KMS-11 (cell line): Measurements from ENCODE around the gene TPRX2.
"Not testable (repeated sequence)": the region's sequence is repeated elsewhere in the genome, so short reads cannot be mapped to it uniquely, and the experiment has no call there.

ENCODE experiments used
- H2AFZ ChIP-seq: fragments of 200-600 bp; sonication (generic); 2 replicates; pipeline ENCODE4 v1.6.1; 2016; ENCODE audit warnings: antibody characterized with exemption, mixed run types, low read depth
- H3K27ac ChIP-seq: fragments of 200-600 bp; sonication (generic); 2 replicates; pipeline ENCODE4 v1.6.1; 2016; ENCODE audit warnings: mild to moderate bottlenecking, mixed run types
- H3K27me3 ChIP-seq: fragments of 200-600 bp; sonication (generic); 2 replicates; pipeline ENCODE4 v1.6.1; 2017; ENCODE audit warnings: mild to moderate bottlenecking, low read depth, mixed run types, moderate library complexity; ENCODE audit not compliant: insufficient read depth
- H3K36me3 ChIP-seq: fragments of 200-600 bp; sonication (generic); 2 replicates; pipeline ENCODE4 v1.6.1; 2017; ENCODE audit warnings: mild to moderate bottlenecking, mixed run types; ENCODE audit not compliant: insufficient read depth
- H3K4me1 ChIP-seq: fragments of 200-600 bp; sonication (generic); 2 replicates; pipeline ENCODE4 v1.6.1; 2016; ENCODE audit warnings: mild to moderate bottlenecking, low read depth, mixed run types; ENCODE audit not compliant: poor library complexity, severe bottlenecking
- H3K4me2 ChIP-seq: fragments of 200-600 bp; sonication (generic); 2 replicates; pipeline ENCODE4 v1.7.0; 2016; ENCODE audit warnings: mild to moderate bottlenecking, mixed run types
- H3K4me3 ChIP-seq: fragments of 200-600 bp; sonication (generic); IDR thresholded peaks from 2 replicates; pipeline ENCODE4 v1.6.1; 2017; ENCODE audit warnings: low read depth, low read length, mixed read lengths; ENCODE audit not compliant: insufficient read depth
- H3K79me2 ChIP-seq: fragments of 200-600 bp; sonication (generic); 2 replicates; pipeline ENCODE4 v1.6.1; 2016; ENCODE audit warnings: low read depth, mixed run types; ENCODE audit not compliant: insufficient read depth
- H3K9ac ChIP-seq: fragments of 200-600 bp; sonication (generic); 2 replicates; pipeline ENCODE4 v1.6.1; 2016; ENCODE audit warnings: mild to moderate bottlenecking, mixed run types
- H4K20me1 ChIP-seq: fragments of 200-600 bp; sonication (generic); 2 replicates; pipeline ENCODE4 v1.6.1; 2016; ENCODE audit warnings: mild to moderate bottlenecking, mixed run types; ENCODE audit not compliant: insufficient read depth
- TF ChIP-seq, protein P1 (sequence below): fragments of 200-600 bp; sonication (generic); conservative IDR thresholded peaks from 2 replicates; pipeline ENCODE4 v1.6.1; 2017; ENCODE audit warnings: low read depth, mild to moderate bottlenecking, antibody characterized with exemption, low read length, moderate library complexity, mixed read lengths

Gene TPRX2

DNA sequence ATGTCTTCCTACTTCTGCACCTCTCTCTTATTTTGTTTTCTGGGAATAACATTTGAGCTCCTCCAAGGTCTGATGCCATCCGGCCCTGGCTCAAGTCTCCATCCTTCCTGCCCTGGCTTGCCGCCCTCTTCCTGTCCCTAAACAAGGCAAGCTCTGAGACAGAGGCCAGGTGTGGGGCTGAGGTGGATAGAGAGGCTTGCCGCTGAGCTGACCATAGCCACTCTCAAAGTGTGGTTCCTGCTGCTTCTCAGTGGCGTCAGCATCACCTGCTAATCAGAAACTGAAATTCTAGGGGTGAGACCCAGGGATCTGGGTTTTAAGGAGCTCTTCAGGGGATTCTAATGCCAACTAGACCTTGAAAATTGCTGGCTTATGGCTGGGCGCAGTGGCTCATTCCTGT, 6.0 kb upstream of the TPRX2 start:
- TF ChIP-seq, protein P1, sequence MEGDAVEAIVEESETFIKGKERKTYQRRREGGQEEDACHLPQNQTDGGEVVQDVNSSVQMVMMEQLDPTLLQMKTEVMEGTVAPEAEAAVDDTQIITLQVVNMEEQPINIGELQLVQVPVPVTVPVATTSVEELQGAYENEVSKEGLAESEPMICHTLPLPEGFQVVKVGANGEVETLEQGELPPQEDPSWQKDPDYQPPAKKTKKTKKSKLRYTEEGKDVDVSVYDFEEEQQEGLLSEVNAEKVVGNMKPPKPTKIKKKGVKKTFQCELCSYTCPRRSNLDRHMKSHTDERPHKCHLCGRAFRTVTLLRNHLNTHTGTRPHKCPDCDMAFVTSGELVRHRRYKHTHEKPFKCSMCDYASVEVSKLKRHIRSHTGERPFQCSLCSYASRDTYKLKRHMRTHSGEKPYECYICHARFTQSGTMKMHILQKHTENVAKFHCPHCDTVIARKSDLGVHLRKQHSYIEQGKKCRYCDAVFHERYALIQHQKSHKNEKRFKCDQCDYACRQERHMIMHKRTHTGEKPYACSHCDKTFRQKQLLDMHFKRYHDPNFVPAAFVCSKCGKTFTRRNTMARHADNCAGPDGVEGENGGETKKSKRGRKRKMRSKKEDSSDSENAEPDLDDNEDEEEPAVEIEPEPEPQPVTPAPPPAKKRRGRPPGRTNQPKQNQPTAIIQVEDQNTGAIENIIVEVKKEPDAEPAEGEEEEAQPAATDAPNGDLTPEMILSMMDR: no peak
- Histone ChIP-seq H3K36me3 (no peaks in the 10 kb centered on the region), H3K4me2 (no peak overlapping the region), H3K27me3 (peaks cover 95% of the 10 kb centered on the region), H2AFZ (no peak overlapping the region), H3K79me2 (no peaks in the 10 kb centered on the region), H4K20me1 (no peaks in the 10 kb centered on the region), H3K4me3 (no peak overlapping the region), H3K9ac (no peak overlapping the region), H3K27ac (no peak overlapping the region), H3K4me1 (peaks cover 9% of the 10 kb centered on the region)

GRCh38 chr19:47854459-47854858, 4.6 kb upstream of the TPRX2 start:
- H3K9ac ChIP-seq: no peak overlapping the region
- H3K27me3 ChIP-seq: peaks cover 92% of the 10 kb centered on the region
- H4K20me1 ChIP-seq: no peaks in the 10 kb centered on the region
- TF ChIP-seq, protein P1: no peak
- H3K36me3 ChIP-seq: no peaks in the 10 kb centered on the region
- no peak overlapping the region for H3K27ac ChIP-seq
- no peaks in the 10 kb centered on the region for H3K79me2 ChIP-seq
- no peak overlapping the region for H3K4me2 ChIP-seq
- no peak overlapping the region for H2AFZ ChIP-seq
- no peak overlapping the region for H3K4me3 ChIP-seq
- H3K4me1 ChIP-seq: peaks cover 9% of the 10 kb centered on the region

GRCh38 chr19:47858231-47858630, 804 bp upstream of the TPRX2 start:
- not testable (repeated sequence) for H3K4me1 ChIP-seq, H2AFZ ChIP-seq, H3K4me2 ChIP-seq, H3K27ac ChIP-seq, H3K4me3 ChIP-seq, H3K79me2 ChIP-seq, H3K36me3 ChIP-seq, H4K20me1 ChIP-seq, H3K9ac ChIP-seq
- peaks cover 59% of the 10 kb centered on the region for H3K27me3 ChIP-seq

- not testable (repeated sequence) for H3K27ac ChIP-seq, H3K4me1 ChIP-seq, H3K4me2 ChIP-seq, H3K79me2 ChIP-seq, H2AFZ ChIP-seq, H4K20me1 ChIP-seq, H3K9ac ChIP-seq, H3K36me3 ChIP-seq, H3K4me3 ChIP-seq
- H3K27me3 ChIP-seq: peaks cover 55% of the 10 kb centered on the region
Measured at GRCh38 chr19:47859838-47860237, 803 bp downstream of the TPRX2 start.

- TF ChIP-seq, protein P1: no peak
Measured at GRCh38 chr19:47860602-47861297, 1.7 kb downstream of the TPRX2 start.

More at GRCh38 chr19:47860602-47861297, 1.7 kb downstream of the TPRX2 start:
- H4K20me1 ChIP-seq: no peaks in the 10 kb centered on the region
- no peak overlapping the region for H3K4me3 ChIP-seq
- H3K4me1 ChIP-seq: no peaks in the 10 kb centered on the region
- H3K36me3 ChIP-seq: no peaks in the 10 kb centered on the region
- no peak overlapping the region for H3K27ac ChIP-seq
- no peak overlapping the region for H3K9ac ChIP-seq
- H2AFZ ChIP-seq: no peak overlapping the region
- H3K27me3 ChIP-seq: peaks cover 52% of the 10 kb centered on the region
- no peaks in the 10 kb centered on the region for H3K79me2 ChIP-seq
- H3K4me2 ChIP-seq: no peak overlapping the region
